ENCODE measurements around the gene PCBP3. TPM values are rescaled to one million over a fixed set of nuclear protein-coding genes. Genes with fewer than 3 reads are reported as not detected.

Gene PCBP3
- total RNA-seq, 1 experiment from 2014 or later, result 10.9 TPM

- H3K4me3 Mint-ChIP-seq, result no peak overlapping the region
- no peak overlapping the region for H3K27ac ChIP-seq (ENCODE audit: insufficient read length, low read depth, low read length)
- H3K4me2 ChIP-seq (ENCODE audit: insufficient read depth, insufficient read length, low read length), result no peak overlapping the region
- no peak overlapping the region for H2BK5ac ChIP-seq (ENCODE audit: insufficient read length, low read length)
- H2BK15ac ChIP-seq (ENCODE audit: low read depth, low read length), result no peak overlapping the region
- H4K8ac ChIP-seq (replicated peaks; ENCODE audit: insufficient read length, low read depth, low read length), result no peak overlapping the region
- peaks cover 4% of the 10 kb centered on the region in 2 experiments; a peak in 2 of 5 replicates for H3K9me3 Mint-ChIP-seq
- H3K23me2 ChIP-seq (ENCODE audit: insufficient read length, low read depth, low read length, poor library complexity, severe bottlenecking), result no peaks in the 10 kb centered on the region
- H3K9ac ChIP-seq (ENCODE audit: extremely low read depth, insufficient read length, low read length), result no peak overlapping the region
- H4K91ac ChIP-seq (ENCODE audit: insufficient read length, low read depth, low read length), result no peak overlapping the region
- no peaks in the 10 kb centered on the region for H3K4me1 ChIP-seq (ENCODE audit: insufficient read depth, low read length)
- no peak overlapping the region for H3T11ph ChIP-seq (ENCODE audit: low read length)
- TF ChIP-seq, protein P1, sequence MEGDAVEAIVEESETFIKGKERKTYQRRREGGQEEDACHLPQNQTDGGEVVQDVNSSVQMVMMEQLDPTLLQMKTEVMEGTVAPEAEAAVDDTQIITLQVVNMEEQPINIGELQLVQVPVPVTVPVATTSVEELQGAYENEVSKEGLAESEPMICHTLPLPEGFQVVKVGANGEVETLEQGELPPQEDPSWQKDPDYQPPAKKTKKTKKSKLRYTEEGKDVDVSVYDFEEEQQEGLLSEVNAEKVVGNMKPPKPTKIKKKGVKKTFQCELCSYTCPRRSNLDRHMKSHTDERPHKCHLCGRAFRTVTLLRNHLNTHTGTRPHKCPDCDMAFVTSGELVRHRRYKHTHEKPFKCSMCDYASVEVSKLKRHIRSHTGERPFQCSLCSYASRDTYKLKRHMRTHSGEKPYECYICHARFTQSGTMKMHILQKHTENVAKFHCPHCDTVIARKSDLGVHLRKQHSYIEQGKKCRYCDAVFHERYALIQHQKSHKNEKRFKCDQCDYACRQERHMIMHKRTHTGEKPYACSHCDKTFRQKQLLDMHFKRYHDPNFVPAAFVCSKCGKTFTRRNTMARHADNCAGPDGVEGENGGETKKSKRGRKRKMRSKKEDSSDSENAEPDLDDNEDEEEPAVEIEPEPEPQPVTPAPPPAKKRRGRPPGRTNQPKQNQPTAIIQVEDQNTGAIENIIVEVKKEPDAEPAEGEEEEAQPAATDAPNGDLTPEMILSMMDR (conservative IDR thresholded peaks at IDR 0.05), result no peak
- no peaks in the 10 kb centered on the region for H3K9me3 ChIP-seq (ENCODE audit: control insufficient read depth, low read depth, low read length)
- H2BK20ac ChIP-seq (ENCODE audit: low read depth, low read length, poor library complexity, severe bottlenecking), result no peak overlapping the region
- no peak overlapping the region for H2AK5ac ChIP-seq (ENCODE audit: insufficient read length, low read length)
- H3K27me3 Mint-ChIP-seq (ENCODE audit: low read depth), result peaks cover 26% of the 10 kb centered on the region
- H3K36me3 Mint-ChIP-seq (ENCODE audit: insufficient read depth in 1 of 3, low read depth in 3 of 3), result peaks cover 0 to 5% (median 0%) of the 10 kb centered on the region in 3 experiments; a peak in 1 of 7 replicates
- H3K4me1 Mint-ChIP-seq, result peaks cover 0 to 2% of the 10 kb centered on the region in 2 experiments; a peak in 2 of 4 replicates
- no peak overlapping the region for H3K27ac Mint-ChIP-seq
- H3K56ac ChIP-seq (ENCODE audit: insufficient read length, low read depth, low read length), result no peak overlapping the region
- no CpG with 5 or more reads among the region's 17 CpGs for WGBS (ENCODE audit: extremely low coverage, insufficient read length, low lambda C conversion rate)
- no peak overlapping the region for H2BK120ac ChIP-seq (ENCODE audit: low read depth, low read length, poor library complexity, severe bottlenecking)
- H4K20me1 ChIP-seq (ENCODE audit: control insufficient read depth, insufficient read depth, insufficient read length), result no peaks in the 10 kb centered on the region
- H3K79me1 ChIP-seq (ENCODE audit: insufficient read depth, low read depth, low read length, poor library complexity, severe bottlenecking), result no peaks in the 10 kb centered on the region
- no peaks in the 10 kb centered on the region for H3K79me2 ChIP-seq (ENCODE audit: insufficient read depth, low read length)
- no peak overlapping the region for H4K5ac ChIP-seq (ENCODE audit: insufficient read length, low read depth, low read length)
- H3K18ac ChIP-seq (ENCODE audit: insufficient read length, low read depth, low read length), result no peak overlapping the region
- no peaks in the 10 kb centered on the region for H3K27me3 ChIP-seq (ENCODE audit: insufficient read depth, low read length)
- H2AFZ ChIP-seq (ENCODE audit: low read length), result no peak overlapping the region
- no peak for DNase-seq
- no peak overlapping the region for H3K23ac ChIP-seq (ENCODE audit: insufficient read length, low read depth, low read length)
- H3K4ac ChIP-seq (ENCODE audit: low read depth, low read length), result no peak overlapping the region
- no peak overlapping the region for H2BK12ac ChIP-seq (ENCODE audit: insufficient read length, low read depth, low read length)
- peak overlapping the region; percentile 28; the same call in 1 of the 2 replicates for H3K14ac ChIP-seq (ENCODE audit: insufficient read depth, low read length)
These were observed 294.4 kb downstream of the PCBP3 start for GRCh38 chr21:45937721-45938452.
